Progenitor cell of endocrine pancreas (in vitro differentiated cells): ENCODE data around the gene CDH4. TPM values are rescaled to one million over a fixed set of nuclear protein-coding genes. Genes with fewer than 3 reads are reported as not detected.

Experiments
- DNase-seq: peaks from one replicate; pipeline ENCODE4 v3.0.0; 2021; ENCODE audit warnings: low spot score; ENCODE audit not compliant: unreplicated experiment
- H3K27ac Mint-ChIP-seq: 2 replicates; pipeline ENCODE4 v1.8.0; 2021; ENCODE audit warnings: mild to moderate bottlenecking, moderate library complexity, mixed read lengths
- H3K27me3 Mint-ChIP-seq: 2 replicates; pipeline ENCODE4 v1.8.0; 2021; ENCODE audit warnings: mixed read lengths
- H3K36me3 Mint-ChIP-seq: 2 replicates; pipeline ENCODE4 v1.8.0; 2022; ENCODE audit warnings: mixed read lengths; ENCODE audit not compliant: insufficient read depth
- H3K4me1 Mint-ChIP-seq: 2 replicates; pipeline ENCODE4 v1.8.0; 2021; ENCODE audit warnings: low read depth, mixed read lengths
- H3K4me3 Mint-ChIP-seq: 2 replicates; pipeline ENCODE4 v1.8.0; 2021; ENCODE audit warnings: low read depth, mild to moderate bottlenecking, moderate library complexity, mixed read lengths
- H3K9me3 Mint-ChIP-seq: 2 replicates; pipeline ENCODE4 v1.8.0; 2021; ENCODE audit warnings: low read depth, mixed read lengths
- CTCF ChIP-seq: fragments of 200-600 bp; sonication (generic); IDR thresholded peaks from one replicate; pipeline ENCODE4 v1.5.0; 2021; ENCODE audit warnings: antibody characterized with exemption, mild to moderate bottlenecking; ENCODE audit not compliant: unreplicated experiment
- total RNA-seq: library from RNA; stranded (reverse); gene quantifications from 2 replicates; pipeline ENCODE4 v1.2.1, GENCODE V29; 2021

Gene CDH4
- total RNA-seq, 1 donor from 2014 or later, result 0.43 TPM

- Mint-ChIP-seq H3K4me1 (no peaks in the 10 kb centered on the region), H3K4me3 (no peak overlapping the region), H3K36me3 (no peaks in the 10 kb centered on the region), H3K9me3 (no peaks in the 10 kb centered on the region), H3K27ac (no peak overlapping the region), H3K27me3 (peaks cover 4% of the 10 kb centered on the region)
- TF ChIP-seq CTCF, result no peak
- DNase-seq, result no peak
These were observed 283.5 kb downstream of the CDH4 start for GRCh38 chr20:61535536-61535935.

GRCh38 chr20:61535956-61536355, 283.9 kb downstream of the CDH4 start:
- no peak overlapping the region for H3K4me3 Mint-ChIP-seq
- TF ChIP-seq CTCF, result no peak
- no peak overlapping the region for H3K27ac Mint-ChIP-seq
- no peak for DNase-seq
- H3K36me3 Mint-ChIP-seq, result no peaks in the 10 kb centered on the region
- peaks cover 8% of the 10 kb centered on the region for H3K27me3 Mint-ChIP-seq
- H3K9me3 Mint-ChIP-seq, result no peaks in the 10 kb centered on the region
- no peaks in the 10 kb centered on the region for H3K4me1 Mint-ChIP-seq

GRCh38 chr20:61536671-61537070, 284.6 kb downstream of the CDH4 start:
- Mint-ChIP-seq H3K27ac (no peak overlapping the region), H3K4me3 (no peak overlapping the region), H3K4me1 (no peaks in the 10 kb centered on the region), H3K36me3 (no peaks in the 10 kb centered on the region), H3K9me3 (no peaks in the 10 kb centered on the region), H3K27me3 (peaks cover 9% of the 10 kb centered on the region)
- TF ChIP-seq CTCF, result no peak
- DNase-seq, result no peak

GRCh38 chr20:61537239-61538182, 285.4 kb downstream of the CDH4 start:
- Mint-ChIP-seq H3K4me1 (no peaks in the 10 kb centered on the region), H3K9me3 (no peaks in the 10 kb centered on the region), H3K27ac (no peak overlapping the region), H3K36me3 (no peaks in the 10 kb centered on the region), H3K27me3 (peaks cover 6% of the 10 kb centered on the region), H3K4me3 (no peak overlapping the region)
- no peak for DNase-seq
- no peak for TF ChIP-seq CTCF

GRCh38 chr20:61538183-61538942, 286.3 kb downstream of the CDH4 start:
- H3K27ac Mint-ChIP-seq, result no peak overlapping the region
- no peaks in the 10 kb centered on the region for H3K36me3 Mint-ChIP-seq
- DNase-seq, result no peak
- no peak overlapping the region for H3K4me3 Mint-ChIP-seq
- H3K27me3 Mint-ChIP-seq, result peaks cover 5% of the 10 kb centered on the region
- H3K9me3 Mint-ChIP-seq, result no peaks in the 10 kb centered on the region
- no peaks in the 10 kb centered on the region for H3K4me1 Mint-ChIP-seq
- TF ChIP-seq CTCF, result no peak
